Anterior cingulate cortex (tissue), 58 donors: ENCODE measurements around the gene MAP3K3.

Experiments
- DNase-seq, 58 donors: peaks; one replicate each; lab custom pipeline; 2025; lab: John Stamatoyannopoulos, UW

Gene MAP3K3

DNA sequence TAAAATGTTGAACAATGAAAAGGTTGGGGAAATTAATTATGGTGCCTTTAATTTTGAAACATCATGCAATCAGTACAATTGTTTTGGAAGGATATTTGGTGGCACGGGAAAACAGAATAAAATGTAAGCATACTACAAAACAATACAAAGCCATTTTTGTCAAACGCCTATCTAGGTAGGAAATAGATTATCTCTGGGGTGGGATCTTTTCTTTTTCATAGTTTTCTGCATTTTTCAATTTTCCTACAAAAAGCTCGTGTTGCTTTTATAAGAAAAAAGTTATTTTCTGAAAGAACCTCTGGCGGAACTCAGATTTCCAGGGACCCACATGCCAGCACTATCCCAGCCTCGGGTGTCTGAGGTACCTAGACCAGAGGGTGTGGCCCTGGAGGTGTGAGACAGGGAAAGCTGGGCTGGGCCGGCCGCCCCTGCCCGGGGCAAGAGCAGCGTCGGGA lies 961 bp upstream of the MAP3K3 start:
- DNase-seq, result peak in 1 of 58 donors; percentile 58

DNA sequence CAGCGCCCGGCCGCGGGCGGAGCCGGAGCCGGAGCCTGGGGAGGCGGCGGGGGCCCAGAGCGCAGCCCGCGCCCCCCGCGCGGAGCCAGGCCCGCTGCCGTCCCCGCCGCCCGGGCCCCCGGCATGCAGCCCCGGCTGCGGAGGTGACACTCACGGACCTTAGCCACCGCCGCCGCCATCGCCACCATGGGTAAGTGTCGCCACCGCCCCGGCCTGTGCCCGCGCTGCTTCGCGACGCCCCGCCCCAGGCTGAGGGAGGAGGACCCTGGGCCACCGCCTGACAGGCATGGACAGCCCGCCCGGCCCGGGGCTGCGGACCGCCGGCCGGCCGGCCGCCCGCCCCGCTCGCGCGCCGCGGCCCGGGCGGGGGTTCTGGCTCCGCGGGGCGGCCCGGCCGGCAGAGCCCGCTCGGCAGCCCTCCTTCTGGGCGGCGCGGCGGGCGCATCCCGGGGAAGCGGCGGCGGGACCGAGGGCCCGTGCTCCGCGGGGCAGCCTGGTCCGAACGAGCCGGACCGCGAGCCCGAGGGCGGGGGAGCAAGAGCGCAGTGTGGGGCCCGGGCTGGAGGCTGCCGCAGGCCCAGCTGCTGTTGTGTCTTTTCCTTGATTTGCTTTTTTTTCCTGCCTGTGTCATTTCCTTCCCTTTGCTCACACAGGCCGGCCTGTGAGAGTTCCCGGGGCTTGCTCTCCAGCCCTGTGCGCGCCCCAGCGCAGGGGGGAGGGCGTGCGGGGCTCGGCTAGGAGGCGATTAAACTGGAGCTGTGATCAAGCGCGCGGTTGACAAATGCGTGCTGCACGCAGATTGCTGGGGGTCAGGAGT lies 565 bp downstream of the MAP3K3 start:
- peak in 50 of 58 donors; percentile 6 to 76 (median 45) for DNase-seq

DNA sequence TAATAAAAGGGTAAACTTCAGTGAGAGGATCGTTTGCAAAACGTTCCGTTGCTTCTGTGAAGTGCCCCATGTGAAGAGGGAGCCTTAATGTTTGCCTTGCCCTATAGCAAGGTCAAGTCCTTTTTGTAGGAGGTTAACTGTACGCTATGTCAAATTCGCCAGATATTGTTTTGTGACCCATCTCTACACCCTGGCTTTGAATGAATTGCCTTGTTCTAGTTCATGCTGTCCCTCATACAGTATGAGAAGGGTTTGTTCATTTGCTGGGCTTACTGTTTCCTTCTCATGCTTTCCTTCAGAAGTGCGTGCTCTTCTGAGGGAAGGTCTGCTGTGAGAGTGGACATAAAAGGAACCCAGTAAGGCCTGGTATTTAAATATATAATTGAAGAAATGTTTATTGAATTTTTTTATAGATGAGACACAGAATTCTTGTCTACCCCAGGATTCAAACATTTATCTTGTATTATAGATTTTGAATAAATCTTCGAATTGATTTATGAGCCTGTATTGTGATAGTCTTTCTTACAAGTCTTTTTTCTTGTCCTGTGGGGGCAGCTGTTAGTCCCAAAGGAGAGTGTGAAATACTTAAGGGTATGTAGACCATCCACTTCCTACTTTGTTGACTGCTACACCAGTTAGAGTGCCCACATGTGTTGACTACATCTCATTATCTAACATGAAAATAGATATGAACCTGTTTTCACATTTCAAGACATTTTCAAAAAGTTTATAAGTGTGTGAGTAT lies 1.7 kb downstream of the MAP3K3 start:
- no peak for DNase-seq

DNA sequence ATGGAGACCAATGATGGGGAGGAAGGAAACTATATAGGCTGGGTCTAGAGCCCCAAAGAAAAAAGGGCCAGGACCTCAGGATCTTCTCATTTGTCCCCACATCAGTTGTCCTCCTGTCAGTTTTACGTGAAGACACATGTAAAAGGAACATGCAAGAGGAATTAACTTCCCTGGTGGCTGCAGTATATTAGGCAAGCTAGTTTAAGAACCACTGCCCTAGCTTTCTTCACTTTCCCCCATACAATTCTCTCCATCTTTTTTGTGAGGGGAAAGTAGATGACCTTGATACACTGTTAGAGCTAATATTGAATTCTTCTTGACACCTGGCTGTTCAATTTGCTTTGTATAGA lies 2.3 kb downstream of the MAP3K3 start:
- DNase-seq, result no peak

DNA sequence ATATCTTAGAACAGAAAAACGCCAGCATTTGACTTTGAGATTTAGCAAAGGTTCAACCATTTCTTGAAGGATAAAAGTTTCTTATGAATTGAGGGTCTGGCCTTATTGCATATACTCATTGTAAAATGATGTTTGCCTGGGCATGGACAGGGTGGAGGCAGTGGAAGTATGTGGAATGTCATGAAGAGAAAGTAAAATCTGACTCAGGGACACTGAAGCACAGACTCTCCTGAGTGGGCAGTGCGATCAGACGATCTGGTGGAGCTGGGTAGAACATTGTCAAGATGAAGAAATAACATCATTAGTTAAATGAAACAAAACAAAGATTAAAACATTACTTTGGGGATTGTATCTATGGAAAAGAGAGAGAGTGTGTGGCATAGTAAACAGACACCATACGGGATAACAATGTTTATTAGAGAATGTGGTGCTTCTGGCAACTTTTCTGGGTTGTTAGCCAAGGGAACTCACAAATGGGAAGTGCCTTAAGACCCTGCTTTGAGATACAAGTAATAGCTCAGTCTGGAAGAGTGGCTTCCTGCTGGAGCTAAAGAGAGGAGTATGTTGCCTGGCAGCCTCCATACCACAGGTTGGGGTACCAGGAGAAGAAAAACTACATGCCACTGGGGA lies 4.4 kb downstream of the MAP3K3 start:
- DNase-seq, result no peak

DNA sequence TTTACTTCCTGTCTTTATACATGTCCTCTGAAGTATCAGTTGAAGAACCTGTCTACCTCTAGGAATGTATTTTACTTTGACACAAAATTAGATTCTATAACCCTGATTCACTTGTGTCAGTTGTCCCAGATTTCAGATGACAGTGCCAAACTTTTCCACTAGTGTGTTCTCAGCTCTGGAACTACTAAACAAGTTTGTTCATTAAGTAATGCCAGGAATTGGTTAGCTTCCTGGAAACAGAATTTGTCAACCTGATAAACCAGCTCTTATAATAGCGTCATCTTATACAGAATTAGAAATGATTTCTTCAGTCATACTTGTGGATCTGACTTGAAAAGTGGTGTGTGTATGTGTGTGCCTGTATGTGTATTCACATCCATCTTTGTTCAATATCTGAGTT lies 7.4 kb downstream of the MAP3K3 start:
- no peak for DNase-seq

DNA sequence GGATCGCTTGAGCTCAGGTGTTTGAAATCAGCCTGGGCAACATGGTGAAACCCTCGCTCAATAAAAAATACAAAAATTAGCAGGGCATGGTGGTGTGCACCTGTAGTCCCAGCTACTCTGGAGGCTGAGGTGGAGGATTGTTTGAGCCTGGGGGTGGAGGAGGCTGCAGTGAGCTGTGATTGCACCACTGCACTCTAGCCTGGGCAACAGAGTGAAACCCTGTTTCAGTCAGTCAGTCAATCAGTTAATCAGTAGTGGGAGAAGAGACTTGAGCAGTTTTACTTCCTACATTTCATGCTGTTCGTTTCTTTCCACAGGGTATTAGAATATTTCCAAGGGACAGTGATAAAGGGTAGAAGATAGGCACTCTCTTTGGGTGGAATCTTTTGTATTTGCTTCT lies 8.8 kb downstream of the MAP3K3 start:
- DNase-seq, result no peak

DNA sequence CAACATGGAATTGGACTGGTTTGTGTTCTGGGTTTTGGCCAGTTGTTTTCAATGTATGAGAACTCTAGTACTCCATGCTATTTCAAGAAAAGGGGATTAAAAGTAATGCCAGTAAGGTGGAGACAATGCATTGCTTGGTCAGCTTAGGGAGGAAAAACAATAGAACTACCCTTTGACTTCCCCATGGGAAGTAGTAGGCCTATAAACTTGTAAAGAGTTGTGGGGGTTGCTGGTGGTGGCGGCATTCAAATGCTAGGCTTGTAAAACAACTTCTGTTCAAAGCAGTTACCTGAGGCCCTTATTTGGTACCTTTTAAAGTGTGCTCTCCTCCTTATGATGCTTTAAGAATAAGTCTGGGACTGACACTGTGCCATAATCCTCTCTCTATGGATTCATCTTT lies 9.4 kb downstream of the MAP3K3 start:
- no peak for DNase-seq

DNA sequence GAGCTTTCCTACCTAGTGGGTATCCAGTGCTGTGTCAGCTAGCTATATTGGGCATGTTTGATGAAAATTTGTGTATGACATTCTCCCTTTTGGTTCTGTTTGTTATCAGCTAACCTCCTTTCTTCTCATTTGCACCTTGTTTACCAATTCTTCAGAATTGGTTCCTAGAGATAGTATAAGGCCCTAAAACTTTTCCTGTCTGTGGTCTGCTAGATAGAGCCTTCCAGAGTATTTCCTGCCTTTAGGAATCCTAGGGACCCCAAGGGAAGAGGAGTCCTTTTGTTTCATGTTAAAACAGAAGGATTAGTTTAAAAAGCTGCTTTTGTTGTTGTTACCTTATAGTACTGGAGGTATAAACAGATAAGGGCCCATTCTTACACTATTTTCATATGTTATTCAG lies 11.5 kb downstream of the MAP3K3 start:
- DNase-seq, result no peak

DNA sequence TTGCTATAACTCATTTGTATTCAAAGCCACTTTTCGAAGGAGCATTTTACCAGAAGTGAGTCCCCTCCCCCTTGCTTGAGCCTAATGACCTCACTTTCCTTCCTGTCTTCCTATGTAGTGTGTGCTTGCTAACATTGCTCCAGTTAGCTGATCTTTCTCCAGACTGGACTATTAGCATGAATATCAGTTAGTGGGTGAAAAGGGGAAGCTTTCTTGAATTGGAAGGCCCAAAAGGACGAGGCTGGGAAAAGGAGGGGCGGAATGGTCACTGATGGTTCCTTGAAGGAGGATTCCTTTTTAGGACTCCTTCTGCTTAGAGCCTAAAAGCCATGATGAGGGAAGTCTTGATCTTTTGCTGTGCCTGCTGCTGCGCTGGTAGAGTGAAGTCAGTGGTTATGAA lies 11.9 kb downstream of the MAP3K3 start:
- no peak for DNase-seq

DNA sequence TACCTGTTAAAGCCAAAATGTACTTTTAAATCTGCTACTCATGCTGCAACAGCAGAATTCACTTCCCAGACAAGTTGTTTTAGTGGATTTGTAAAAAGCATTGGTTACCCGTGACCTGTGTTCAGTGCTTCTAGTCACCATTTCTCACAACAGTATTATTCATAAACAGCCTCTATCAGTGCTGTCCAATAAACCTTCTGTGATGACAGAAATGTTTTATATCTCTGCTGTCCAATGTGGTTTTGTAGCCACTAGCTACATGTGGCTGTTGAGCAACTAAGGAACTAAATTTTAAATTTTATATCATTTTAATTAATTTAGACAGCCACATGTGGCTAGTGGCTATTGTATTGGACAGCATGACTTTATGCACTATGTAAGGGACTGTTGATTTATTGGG lies 12.6 kb downstream of the MAP3K3 start:
- DNase-seq, result no peak

DNA sequence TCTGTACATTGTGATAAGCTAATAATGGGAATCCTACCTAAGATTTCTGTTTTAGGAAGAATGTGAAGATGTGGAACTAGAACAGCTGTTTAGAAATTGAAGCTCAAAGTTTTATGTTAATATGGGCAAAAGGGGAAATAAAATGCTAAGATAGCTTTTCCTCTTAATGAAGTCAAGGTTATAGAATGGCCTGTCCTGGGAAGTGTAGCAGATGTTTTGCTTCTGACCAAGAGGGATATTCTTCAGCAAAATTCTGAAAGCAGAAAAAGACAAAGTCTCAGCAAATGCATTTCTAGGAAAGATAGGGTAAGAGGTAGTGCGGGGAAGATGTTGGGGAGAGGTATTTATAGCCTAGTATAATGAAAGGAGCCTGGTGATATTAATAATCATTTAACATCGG lies 13.1 kb downstream of the MAP3K3 start:
- no peak for DNase-seq

DNA sequence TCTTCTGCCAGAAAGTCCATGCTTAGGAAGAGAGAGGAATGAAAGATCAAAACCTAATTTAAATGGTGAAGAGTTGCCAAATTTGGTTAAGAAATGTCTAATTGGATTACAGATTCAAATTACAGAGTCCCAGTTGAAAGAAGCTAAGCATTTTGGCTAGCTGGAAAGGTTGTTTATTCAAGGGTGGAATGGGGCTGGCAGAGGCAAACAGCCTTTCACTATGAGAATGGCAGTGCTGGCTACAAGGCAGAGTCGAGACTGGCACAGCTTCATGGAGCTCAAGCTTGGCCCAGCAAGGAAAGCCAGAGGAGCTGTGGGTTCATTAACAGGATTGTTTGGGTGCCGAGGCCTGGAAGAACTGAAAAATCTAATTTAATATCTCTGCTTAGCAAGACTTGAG lies 13.6 kb downstream of the MAP3K3 start:
- peak in 46 of 58 donors; percentile 2 to 87 (median 40) for DNase-seq

DNA sequence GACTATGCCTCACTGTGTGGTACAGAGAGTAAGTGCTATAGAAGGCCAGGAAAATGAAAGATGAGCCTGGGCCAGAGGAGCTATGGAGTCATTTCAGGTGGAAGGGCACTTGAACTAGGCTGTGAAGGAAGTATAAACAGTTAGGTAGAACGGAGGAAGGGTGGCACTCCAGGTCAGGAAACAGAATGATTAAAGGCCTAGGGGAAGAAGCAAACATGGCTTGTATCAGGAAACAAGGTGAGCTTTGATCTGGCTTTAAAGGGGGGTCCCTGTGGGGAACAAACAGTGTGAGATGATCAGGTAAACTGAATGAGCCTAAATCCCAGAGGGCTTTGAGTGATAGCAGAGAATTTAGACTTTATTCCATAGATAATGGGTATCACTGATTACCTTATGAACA lies 16.9 kb downstream of the MAP3K3 start:
- DNase-seq, result no peak

DNA sequence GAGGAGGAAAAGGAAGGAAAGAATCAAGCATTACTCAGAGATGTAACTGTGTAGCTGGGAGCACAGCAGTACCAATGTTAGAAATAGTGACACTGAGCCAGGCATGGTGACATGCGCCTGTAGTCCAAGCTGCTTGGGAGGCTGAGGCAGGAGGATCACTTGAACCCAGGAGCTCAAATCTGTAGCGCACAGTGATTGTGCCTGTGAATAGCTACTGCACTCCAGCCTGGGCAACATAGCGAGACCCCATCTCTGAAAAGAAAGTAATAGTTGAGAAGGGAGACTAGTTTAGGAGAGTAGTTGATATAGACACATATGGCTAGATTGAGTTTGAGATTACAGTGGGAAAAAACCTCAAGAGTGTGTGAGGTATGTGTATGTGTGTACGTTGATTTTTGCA lies 17.8 kb downstream of the MAP3K3 start:
- no peak for DNase-seq

DNA sequence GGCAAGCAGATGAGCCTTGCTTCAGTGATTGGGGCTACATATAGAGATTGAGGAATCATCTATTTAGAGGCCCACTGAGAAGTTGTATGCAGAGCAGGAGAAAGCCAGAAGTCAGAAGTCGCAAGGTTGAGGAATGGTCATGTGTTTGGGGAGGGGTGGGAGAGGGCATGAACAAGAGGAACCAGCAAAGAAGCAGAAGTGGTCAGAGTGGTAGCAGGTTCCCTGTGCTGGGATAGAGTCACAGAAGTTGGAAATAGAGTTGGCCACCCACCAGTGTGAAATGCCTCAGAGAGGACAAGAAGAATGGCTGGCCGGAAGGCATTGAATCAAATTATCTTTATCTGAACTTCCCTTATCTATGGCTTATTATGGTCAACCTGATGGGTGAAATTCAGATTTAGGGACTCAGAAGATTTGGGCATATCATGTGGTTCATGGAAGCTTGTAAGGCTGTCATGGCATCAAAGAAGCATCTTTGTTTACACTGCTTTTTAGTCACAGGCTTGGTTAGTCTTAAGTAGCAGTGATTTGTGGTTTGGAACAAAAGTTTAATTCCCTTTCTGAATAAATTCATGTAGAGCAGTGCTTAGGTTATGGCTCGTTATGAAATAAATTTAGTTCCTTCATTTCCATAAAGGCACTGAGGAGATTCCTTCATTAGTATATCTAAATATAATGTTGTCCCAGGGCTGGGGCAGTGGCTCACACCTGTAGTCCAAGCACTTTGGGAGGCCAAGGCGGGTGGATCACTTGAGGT lies 19.7 kb downstream of the MAP3K3 start:
- peak in 25 of 58 donors; percentile 1 to 49 (median 15) for DNase-seq

DNA sequence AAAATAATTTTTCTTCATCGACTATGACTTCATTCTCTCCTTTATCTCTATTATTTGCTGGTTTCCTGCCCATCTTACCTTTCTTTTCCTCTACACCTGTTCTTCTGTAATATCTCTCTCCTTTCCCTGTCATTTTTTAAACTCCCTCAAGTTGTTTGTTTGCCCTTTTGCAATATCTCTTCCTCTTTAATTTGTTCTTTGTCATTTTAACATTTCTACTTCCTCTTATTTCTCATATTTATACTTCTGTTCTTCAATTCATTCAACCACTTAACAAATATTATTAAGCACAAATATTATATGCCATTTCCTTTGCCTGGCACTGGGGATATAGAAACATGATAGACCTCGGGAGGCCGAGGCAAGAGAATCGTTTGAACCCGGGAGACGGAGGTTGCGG lies 22.6 kb downstream of the MAP3K3 start:
- DNase-seq, result no peak

DNA sequence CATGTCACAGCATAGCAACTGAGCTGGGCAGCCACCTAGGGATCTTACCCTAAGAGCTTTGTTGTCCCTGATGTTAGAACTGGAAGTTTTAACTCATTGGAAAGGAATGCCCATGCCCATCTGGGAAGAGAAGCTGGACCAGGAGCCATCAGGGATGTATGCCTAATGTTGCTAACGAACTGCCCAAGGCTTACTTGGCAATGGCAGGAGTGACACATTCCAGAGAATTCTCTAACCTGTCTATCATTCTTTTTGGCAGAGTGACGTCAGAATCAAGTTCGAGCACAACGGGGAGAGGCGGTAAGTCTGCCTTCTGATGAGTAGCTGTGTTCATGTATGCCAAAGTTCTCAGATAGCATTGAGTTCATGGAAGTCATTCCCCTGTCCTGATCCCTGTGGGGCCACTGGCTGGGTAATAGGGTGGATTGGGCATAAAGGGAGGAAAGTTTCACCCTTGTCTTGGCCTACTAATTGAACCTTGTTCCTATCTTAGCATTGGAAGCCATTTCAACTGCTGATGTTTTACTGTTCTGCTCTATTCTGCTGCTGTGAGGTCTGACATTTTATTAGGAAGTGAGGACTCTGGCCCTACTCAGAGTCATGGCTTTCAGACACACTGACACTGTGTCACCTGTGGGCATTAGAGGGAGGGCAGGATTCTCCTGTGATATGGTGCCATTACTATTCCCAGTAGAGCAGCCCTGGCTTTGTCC lies 23.7 kb downstream of the MAP3K3 start:
- DNase-seq, result no peak

DNA sequence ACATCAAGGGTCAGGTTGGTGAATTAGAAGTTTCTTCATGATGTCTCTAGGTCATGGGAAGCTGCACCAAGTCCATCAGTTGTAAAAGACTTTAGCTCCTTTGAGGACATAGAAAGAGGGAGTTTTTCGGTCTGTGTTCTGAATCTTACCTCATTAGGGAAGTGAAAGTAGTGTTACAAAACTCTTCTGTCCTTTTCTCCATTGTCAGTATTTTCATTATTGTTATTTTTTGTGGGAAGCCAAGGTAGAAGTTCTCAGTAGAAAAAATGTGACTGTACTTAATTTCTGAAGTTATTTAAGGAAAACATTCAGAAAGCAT lies 24.2 kb downstream of the MAP3K3 start:
- DNase-seq, result no peak

DNA sequence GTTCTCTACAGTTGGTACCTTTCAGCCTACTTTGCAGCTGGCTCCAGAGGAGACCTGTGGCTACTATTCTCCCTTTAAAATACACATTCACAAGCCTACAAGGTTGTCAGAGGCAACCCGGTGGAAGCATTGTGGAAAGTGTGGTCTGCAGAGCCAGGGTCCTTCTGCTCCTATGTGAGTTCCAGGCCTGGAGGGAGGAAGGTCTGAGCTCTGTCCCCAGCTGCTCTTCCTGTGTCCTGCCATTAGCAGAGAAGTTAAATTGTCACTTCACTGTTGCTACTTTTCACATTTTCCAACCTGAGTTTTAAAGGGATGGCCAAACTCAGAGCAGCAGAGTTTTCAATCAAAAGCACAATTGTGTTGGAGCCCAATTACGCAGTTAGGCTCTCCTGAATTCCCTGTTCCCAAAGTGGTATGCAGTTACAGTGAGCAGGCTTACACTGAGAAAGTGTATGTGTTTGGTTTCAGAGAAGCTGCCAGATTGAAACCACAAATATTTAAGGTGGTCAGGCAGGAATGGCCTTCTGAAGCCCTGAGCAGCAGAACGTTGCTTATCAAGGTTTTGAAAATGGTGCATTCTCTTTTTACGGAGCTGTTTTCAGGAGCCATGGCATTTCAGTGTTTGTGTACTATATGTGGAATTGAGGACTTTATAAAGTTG lies 25.0 kb downstream of the MAP3K3 start:
- DNase-seq, result no peak
